MM.1S (cell line): ENCODE measurements around the gene SLC39A3.

Experiments
- DNase-seq: peaks from one replicate; pipeline ENCODE4 v3.0.0-alpha.2; 2015
- H2AFZ ChIP-seq: fragments of 300-600 bp; sonication (generic); 2 replicates; pipeline ENCODE4 v1.6.0; 2016; ENCODE audit warnings: antibody characterized with exemption, low read length
- H3F3A ChIP-seq: fragments of 300-600 bp; sonication (generic); 2 replicates; pipeline ENCODE4 v1.6.1; 2016; ENCODE audit warnings: mild to moderate bottlenecking, antibody characterized with exemption, low read length, moderate library complexity, mixed read lengths; ENCODE audit not compliant: insufficient read depth
- H3K27ac ChIP-seq: fragments of 300-600 bp; sonication (generic); 2 replicates; pipeline ENCODE4 v1.5.1; 2016; ENCODE audit warnings: mild to moderate bottlenecking, low read length
- H3K27me3 ChIP-seq: fragments of 300-600 bp; sonication (generic); replicated peaks from 2 replicates; pipeline ENCODE4 v1.6.0; 2016; ENCODE audit warnings: low read length; ENCODE audit not compliant: insufficient read depth
- H3K36me3 ChIP-seq: fragments of 300-600 bp; sonication (generic); replicated peaks from 2 replicates; pipeline ENCODE4 v1.6.1; 2016; ENCODE audit warnings: mild to moderate bottlenecking, low read length, mixed read lengths; ENCODE audit not compliant: insufficient read depth
- H3K4me1 ChIP-seq: fragments of 300-600 bp; sonication (generic); 2 replicates; pipeline ENCODE4 v1.6.1; 2016; ENCODE audit warnings: low read length, mixed read lengths
- H3K4me2 ChIP-seq: fragments of 300-600 bp; sonication (generic); 2 replicates; pipeline ENCODE4 v1.6.0; 2016; ENCODE audit warnings: low read depth, low read length
- H3K4me3 ChIP-seq: fragments of 300-600 bp; sonication (generic); 2 replicates; pipeline ENCODE4 v1.5.1; 2016; ENCODE audit warnings: low read length, mixed read lengths
- H3K79me2 ChIP-seq: fragments of 300-600 bp; sonication (generic); 2 replicates; pipeline ENCODE4 v1.6.1; 2016; ENCODE audit warnings: mixed run types, low read length, mixed read lengths
- H3K9ac ChIP-seq: fragments of 300-600 bp; sonication (generic); 2 replicates; pipeline ENCODE4 v1.6.1; 2016; ENCODE audit warnings: low read length, mixed read lengths
- H3K9me2 ChIP-seq: fragments of 300-600 bp; sonication (generic); replicated peaks from 2 replicates; pipeline ENCODE4 v1.6.1; 2016; ENCODE audit warnings: mild to moderate bottlenecking, low read length, mixed read lengths; ENCODE audit not compliant: insufficient read depth
- H3K9me3 ChIP-seq: fragments of 300-600 bp; sonication (generic); replicated peaks from 2 replicates; pipeline ENCODE4 v1.6.1; 2016; ENCODE audit warnings: mild to moderate bottlenecking, low read length, mixed read lengths; ENCODE audit not compliant: insufficient read depth
- H4K20me1 ChIP-seq: fragments of 300-600 bp; sonication (generic); 2 replicates; pipeline ENCODE4 v1.6.1; 2016; ENCODE audit warnings: mild to moderate bottlenecking, low read length, moderate library complexity, mixed read lengths; ENCODE audit not compliant: insufficient read depth
- EZH2 ChIP-seq: fragments of 300-600 bp; sonication (generic); optimal IDR thresholded peaks from 2 replicates; pipeline ENCODE3; 2017; ENCODE audit warnings: low read depth, mild to moderate bottlenecking, antibody characterized with exemption, low read length, mixed read lengths
- EZH2phosphoT487 ChIP-seq: fragments of 300-600 bp; sonication (generic); IDR thresholded peaks from 2 replicates; pipeline ENCODE4 v1.6.1; 2018; ENCODE audit warnings: antibody characterized with exemption, low read length
- TF ChIP-seq, protein P1 (sequence below): fragments of 300-600 bp; sonication (generic); IDR thresholded peaks from 2 replicates; pipeline ENCODE4 v1.5.1; 2016; ENCODE audit warnings: antibody characterized with exemption, low read length, mixed read lengths

Gene SLC39A3

DNA sequence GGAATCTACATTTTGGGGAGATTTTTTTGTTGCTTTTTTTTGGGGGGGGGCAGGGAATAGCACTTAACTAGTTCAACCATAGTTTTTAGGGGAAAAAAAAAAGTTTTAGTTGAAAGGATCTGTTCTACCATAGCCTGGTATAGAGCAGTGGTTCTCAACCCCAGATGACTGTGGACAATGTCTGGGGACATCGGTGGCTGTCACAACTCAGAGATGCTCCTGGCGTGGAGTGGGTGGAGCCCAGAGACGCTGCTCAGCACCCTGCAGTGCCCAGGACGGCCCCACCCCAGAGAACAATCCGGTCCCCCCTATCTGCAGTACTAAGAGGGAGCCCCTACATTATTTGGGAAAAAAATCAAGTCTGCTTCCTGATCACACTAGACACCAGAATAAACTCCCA lies 45.6 kb downstream of the SLC39A3 start:
- no peaks in the 10 kb centered on the region for H3K9me3 ChIP-seq
- peaks cover 43% of the 10 kb centered on the region for H3K79me2 ChIP-seq
- no peaks in the 10 kb centered on the region for H4K20me1 ChIP-seq
- no peaks in the 10 kb centered on the region for H3K27me3 ChIP-seq
- no peak overlapping the region for H2AFZ ChIP-seq
- H3K36me3 ChIP-seq, result no peaks in the 10 kb centered on the region
- H3K4me3 ChIP-seq, result no peak overlapping the region
- H3F3A ChIP-seq, result peaks cover 11% of the 10 kb centered on the region
- H3K9me2 ChIP-seq, result no peaks in the 10 kb centered on the region
- DNase-seq, result no peak
- TF ChIP-seq EZH2phosphoT487, result no peak
- TF ChIP-seq, protein P1, sequence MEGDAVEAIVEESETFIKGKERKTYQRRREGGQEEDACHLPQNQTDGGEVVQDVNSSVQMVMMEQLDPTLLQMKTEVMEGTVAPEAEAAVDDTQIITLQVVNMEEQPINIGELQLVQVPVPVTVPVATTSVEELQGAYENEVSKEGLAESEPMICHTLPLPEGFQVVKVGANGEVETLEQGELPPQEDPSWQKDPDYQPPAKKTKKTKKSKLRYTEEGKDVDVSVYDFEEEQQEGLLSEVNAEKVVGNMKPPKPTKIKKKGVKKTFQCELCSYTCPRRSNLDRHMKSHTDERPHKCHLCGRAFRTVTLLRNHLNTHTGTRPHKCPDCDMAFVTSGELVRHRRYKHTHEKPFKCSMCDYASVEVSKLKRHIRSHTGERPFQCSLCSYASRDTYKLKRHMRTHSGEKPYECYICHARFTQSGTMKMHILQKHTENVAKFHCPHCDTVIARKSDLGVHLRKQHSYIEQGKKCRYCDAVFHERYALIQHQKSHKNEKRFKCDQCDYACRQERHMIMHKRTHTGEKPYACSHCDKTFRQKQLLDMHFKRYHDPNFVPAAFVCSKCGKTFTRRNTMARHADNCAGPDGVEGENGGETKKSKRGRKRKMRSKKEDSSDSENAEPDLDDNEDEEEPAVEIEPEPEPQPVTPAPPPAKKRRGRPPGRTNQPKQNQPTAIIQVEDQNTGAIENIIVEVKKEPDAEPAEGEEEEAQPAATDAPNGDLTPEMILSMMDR, result no peak
- TF ChIP-seq EZH2, result no peak
- H3K27ac ChIP-seq, result no peak overlapping the region
- no peak overlapping the region for H3K9ac ChIP-seq
- H3K4me1 ChIP-seq, result peaks cover 5% of the 10 kb centered on the region
- no peak overlapping the region for H3K4me2 ChIP-seq

DNA sequence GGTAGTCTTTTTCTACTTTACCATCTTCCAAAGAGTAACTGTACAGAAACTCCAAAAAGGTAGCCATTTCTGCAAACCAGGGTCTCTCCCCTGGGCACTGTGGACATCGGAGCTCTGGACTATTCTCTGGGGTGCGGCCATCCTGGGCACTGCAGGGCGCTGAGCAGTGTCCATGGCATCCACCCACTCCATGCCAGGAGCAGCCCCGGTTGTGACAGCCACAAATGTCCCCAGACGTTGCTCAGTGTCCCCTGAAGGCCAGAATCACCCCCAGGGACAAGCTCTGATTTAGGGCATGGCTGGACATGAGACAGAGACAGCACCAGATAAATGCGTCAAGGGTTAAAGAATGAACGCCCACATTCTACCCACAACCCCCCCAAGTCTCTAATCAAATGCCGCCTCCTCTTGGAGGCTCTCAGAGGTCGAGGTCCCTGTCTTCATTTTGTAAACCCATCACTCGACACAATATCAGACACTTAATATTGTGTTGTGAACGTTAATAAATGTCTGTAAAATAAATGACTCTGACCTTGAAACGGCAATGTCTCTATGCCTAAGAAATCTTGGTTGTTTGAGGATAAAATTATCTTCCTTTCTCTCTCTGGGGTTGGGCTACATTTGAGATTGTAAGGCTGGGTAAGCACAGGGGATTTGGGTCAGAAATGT lies 46.2 kb downstream of the SLC39A3 start:
- H3K27ac ChIP-seq, result no peak overlapping the region
- H3K9me2 ChIP-seq, result no peaks in the 10 kb centered on the region
- TF ChIP-seq, protein P1, result no peak
- TF ChIP-seq EZH2phosphoT487, result no peak
- TF ChIP-seq EZH2, result no peak
- DNase-seq, result no peak
- H3K4me2 ChIP-seq, result no peak overlapping the region
- H3F3A ChIP-seq, result peaks cover 5% of the 10 kb centered on the region
- H3K4me1 ChIP-seq, result peaks cover 4% of the 10 kb centered on the region; the same call in 1 of the 2 replicates
- H3K36me3 ChIP-seq, result no peaks in the 10 kb centered on the region
- H3K9ac ChIP-seq, result no peak overlapping the region
- no peak overlapping the region for H2AFZ ChIP-seq
- no peak overlapping the region for H3K4me3 ChIP-seq
- no peaks in the 10 kb centered on the region for H3K9me3 ChIP-seq
- no peaks in the 10 kb centered on the region for H3K27me3 ChIP-seq
- no peaks in the 10 kb centered on the region for H4K20me1 ChIP-seq
- peaks cover 45% of the 10 kb centered on the region for H3K79me2 ChIP-seq

DNA sequence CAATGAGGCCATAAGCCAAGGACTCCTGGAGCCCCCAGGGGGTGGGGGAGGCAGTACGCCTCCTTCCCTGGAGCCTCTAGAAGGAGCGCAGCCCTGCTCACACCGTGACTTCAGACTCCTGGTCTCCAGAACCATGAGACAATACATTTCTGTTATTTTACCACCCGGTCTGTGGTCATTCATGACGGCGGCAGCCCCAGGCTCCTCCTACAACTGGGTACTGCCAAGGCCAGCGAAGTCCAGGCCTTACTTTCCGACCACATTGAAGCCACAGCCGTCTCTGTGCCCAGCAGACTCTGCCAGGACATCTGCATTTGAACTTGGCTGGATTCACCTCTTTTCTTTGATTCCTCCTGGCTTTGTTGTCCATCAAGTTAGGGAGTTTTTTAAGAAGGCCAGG lies 47.9 kb downstream of the SLC39A3 start:
- H2AFZ ChIP-seq, result no peak overlapping the region
- H3K9me3 ChIP-seq, result no peaks in the 10 kb centered on the region
- H3K9me2 ChIP-seq, result no peaks in the 10 kb centered on the region
- H3K36me3 ChIP-seq, result no peaks in the 10 kb centered on the region
- H3K27me3 ChIP-seq, result no peaks in the 10 kb centered on the region
- H3K4me3 ChIP-seq, result no peak overlapping the region
- DNase-seq, result no peak
- H3K79me2 ChIP-seq, result peaks cover 41% of the 10 kb centered on the region
- no peak overlapping the region for H3K4me2 ChIP-seq
- no peaks in the 10 kb centered on the region for H4K20me1 ChIP-seq
- H3F3A ChIP-seq, result no peaks in the 10 kb centered on the region
- TF ChIP-seq EZH2phosphoT487 (no peak), EZH2 (no peak)
- TF ChIP-seq, protein P1, result no peak
- H3K27ac ChIP-seq, result no peak overlapping the region
- H3K9ac ChIP-seq, result no peak overlapping the region
- no peaks in the 10 kb centered on the region for H3K4me1 ChIP-seq
